Progenitor cell of endocrine pancreas (in vitro differentiated cells): ENCODE results near the gene RFX3. TPM values are rescaled to one million over a fixed set of nuclear protein-coding genes. Genes with fewer than 3 reads are reported as not detected.
A peak's percentile ranks its signal among the peaks of the same experiment; 100 is the strongest.

Source experiments
- DNase-seq: peaks from one replicate; pipeline ENCODE4 v3.0.0; 2021; ENCODE audit warnings: low spot score; ENCODE audit not compliant: unreplicated experiment
- H3K27ac Mint-ChIP-seq: 2 replicates; pipeline ENCODE4 v1.8.0; 2021; ENCODE audit warnings: mild to moderate bottlenecking, moderate library complexity, mixed read lengths
- H3K27me3 Mint-ChIP-seq: 2 replicates; pipeline ENCODE4 v1.8.0; 2021; ENCODE audit warnings: mixed read lengths
- H3K36me3 Mint-ChIP-seq: 2 replicates; pipeline ENCODE4 v1.8.0; 2022; ENCODE audit warnings: mixed read lengths; ENCODE audit not compliant: insufficient read depth
- H3K4me1 Mint-ChIP-seq: 2 replicates; pipeline ENCODE4 v1.8.0; 2021; ENCODE audit warnings: low read depth, mixed read lengths
- H3K4me3 Mint-ChIP-seq: 2 replicates; pipeline ENCODE4 v1.8.0; 2021; ENCODE audit warnings: low read depth, mild to moderate bottlenecking, moderate library complexity, mixed read lengths
- H3K9me3 Mint-ChIP-seq: 2 replicates; pipeline ENCODE4 v1.8.0; 2021; ENCODE audit warnings: low read depth, mixed read lengths
- long read RNA-seq: library from polyadenylated mRNA; unstranded; transcript quantifications from one replicate; pipeline ENCODE4 v2.0.0, GENCODE V29; 2020
- total RNA-seq: library from RNA; stranded (reverse); gene quantifications from 2 replicates; pipeline ENCODE4 v1.2.1, GENCODE V29; 2021
- TF ChIP-seq, protein P1 (sequence below): fragments of 200-600 bp; sonication (generic); IDR thresholded peaks from one replicate; pipeline ENCODE4 v1.5.0; 2021; ENCODE audit warnings: antibody characterized with exemption, mild to moderate bottlenecking; ENCODE audit not compliant: unreplicated experiment

The RFX3 gene
- total RNA-seq: 53.9 and 57.2 TPM in 2 replicates
- long read RNA-seq, full-length matches to known transcripts: 19 of 64 reads
- long read RNA-seq, partial matches to known transcripts: 16 of 64 reads
- long read RNA-seq, other reads (novel, unspliced or antisense): 29 of 64 reads

- H3K27me3 Mint-ChIP-seq: no peaks in the 10 kb centered on the region
- peaks cover 4% of the 10 kb centered on the region for H3K36me3 Mint-ChIP-seq
- TF ChIP-seq, protein P1, sequence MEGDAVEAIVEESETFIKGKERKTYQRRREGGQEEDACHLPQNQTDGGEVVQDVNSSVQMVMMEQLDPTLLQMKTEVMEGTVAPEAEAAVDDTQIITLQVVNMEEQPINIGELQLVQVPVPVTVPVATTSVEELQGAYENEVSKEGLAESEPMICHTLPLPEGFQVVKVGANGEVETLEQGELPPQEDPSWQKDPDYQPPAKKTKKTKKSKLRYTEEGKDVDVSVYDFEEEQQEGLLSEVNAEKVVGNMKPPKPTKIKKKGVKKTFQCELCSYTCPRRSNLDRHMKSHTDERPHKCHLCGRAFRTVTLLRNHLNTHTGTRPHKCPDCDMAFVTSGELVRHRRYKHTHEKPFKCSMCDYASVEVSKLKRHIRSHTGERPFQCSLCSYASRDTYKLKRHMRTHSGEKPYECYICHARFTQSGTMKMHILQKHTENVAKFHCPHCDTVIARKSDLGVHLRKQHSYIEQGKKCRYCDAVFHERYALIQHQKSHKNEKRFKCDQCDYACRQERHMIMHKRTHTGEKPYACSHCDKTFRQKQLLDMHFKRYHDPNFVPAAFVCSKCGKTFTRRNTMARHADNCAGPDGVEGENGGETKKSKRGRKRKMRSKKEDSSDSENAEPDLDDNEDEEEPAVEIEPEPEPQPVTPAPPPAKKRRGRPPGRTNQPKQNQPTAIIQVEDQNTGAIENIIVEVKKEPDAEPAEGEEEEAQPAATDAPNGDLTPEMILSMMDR: no peak
- no peaks in the 10 kb centered on the region for H3K9me3 Mint-ChIP-seq
- DNase-seq: peak; percentile 76
- H3K4me3 Mint-ChIP-seq: peak within 1 kb of the TSS; percentile 97
- peaks cover 34% of the 10 kb centered on the region for H3K4me1 Mint-ChIP-seq
- peak within 1 kb of the TSS; percentile 100 for H3K27ac Mint-ChIP-seq
Observed at GRCh38 chr9:3525836-3526164, at the start of gene RFX3. RFX3 (minus strand) TSS chr9:3526001; CDS start chr9:3395588, 130,413 bp downstream.

DNA sequence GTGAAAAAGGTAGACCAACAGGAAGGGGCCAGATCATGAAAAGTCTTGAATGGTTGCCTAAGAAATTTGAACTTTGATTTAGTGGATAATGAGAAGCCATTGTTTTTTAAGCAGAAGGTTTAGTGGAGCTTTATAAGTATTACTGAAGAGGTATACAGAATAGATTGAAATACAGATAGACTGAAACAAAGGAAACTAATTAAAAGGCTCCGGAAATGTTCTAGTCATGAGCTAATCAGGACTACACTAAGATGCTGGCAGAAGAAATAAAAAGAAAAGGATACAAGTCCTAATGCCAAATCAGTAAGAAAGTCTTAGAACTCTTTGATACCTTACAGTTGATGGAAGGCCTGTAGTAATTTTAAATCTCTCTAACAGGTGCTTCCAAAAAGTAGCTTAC lies 45.7 kb upstream of the RFX3 start:
- Mint-ChIP-seq H3K36me3 (no peaks in the 10 kb centered on the region), H3K4me3 (no peak overlapping the region), H3K4me1 (peaks cover 8% of the 10 kb centered on the region), H3K27me3 (no peaks in the 10 kb centered on the region), H3K27ac (no peak overlapping the region), H3K9me3 (no peaks in the 10 kb centered on the region)
- DNase-seq: no peak
- TF ChIP-seq, protein P1: no peak

DNA sequence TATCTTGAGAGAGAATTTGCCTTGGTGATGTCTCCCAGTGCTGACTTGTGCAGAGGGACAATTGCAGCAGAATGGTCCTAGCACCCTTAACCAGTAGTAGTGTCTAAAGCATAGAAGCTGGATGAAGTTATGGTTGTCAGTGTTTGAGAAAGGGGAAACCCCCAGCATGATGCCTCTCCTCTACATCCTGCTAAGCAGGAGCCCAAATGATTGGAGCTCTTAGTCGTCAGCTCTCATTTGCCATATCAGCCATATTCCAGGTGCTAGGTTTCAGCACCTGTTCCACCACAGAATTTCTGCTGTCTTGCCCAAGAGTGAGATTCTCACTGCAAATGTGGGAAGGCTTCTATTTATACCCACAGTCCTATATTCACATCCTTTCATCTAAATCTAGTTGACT lies 43.7 kb upstream of the RFX3 start:
- Mint-ChIP-seq H3K4me3 (no peak overlapping the region), H3K9me3 (no peaks in the 10 kb centered on the region), H3K36me3 (no peaks in the 10 kb centered on the region), H3K4me1 (peaks cover 8% of the 10 kb centered on the region), H3K27ac (no peak overlapping the region), H3K27me3 (no peaks in the 10 kb centered on the region)
- TF ChIP-seq, protein P1: no peak
- no peak for DNase-seq

GRCh38 chr9:3567988-3568387 lies 42.2 kb upstream of the RFX3 start:
- H3K4me3 Mint-ChIP-seq: no peak overlapping the region
- DNase-seq: no peak
- no peaks in the 10 kb centered on the region for H3K36me3 Mint-ChIP-seq
- H3K27ac Mint-ChIP-seq: no peak overlapping the region
- TF ChIP-seq, protein P1: no peak
- H3K4me1 Mint-ChIP-seq: peaks cover 8% of the 10 kb centered on the region
- no peaks in the 10 kb centered on the region for H3K27me3 Mint-ChIP-seq
- H3K9me3 Mint-ChIP-seq: no peaks in the 10 kb centered on the region

GRCh38 chr9:3553076-3553765 lies 27.4 kb upstream of the RFX3 start:
- TF ChIP-seq, protein P1: no peak
- H3K36me3 Mint-ChIP-seq: peaks cover 11% of the 10 kb centered on the region
- no peak overlapping the region for H3K4me3 Mint-ChIP-seq
- peaks cover 3% of the 10 kb centered on the region for H3K9me3 Mint-ChIP-seq
- peak overlapping the region; percentile 21 for H3K27ac Mint-ChIP-seq
- no peaks in the 10 kb centered on the region for H3K27me3 Mint-ChIP-seq
- no peak for DNase-seq
- H3K4me1 Mint-ChIP-seq: peaks cover 8% of the 10 kb centered on the region
